Measurements from ENCODE around the gene SARDH.

SARDH gene

GRCh38 chr9:133701321-133701980 is 36.7 kb downstream of the SARDH start:
- DNase-seq = peak; percentile 52 to 59

- peak in 1 of 2 experiments; percentile 17 for DNase-seq
Measured at GRCh38 chr9:133700819-133701320, 37.3 kb downstream of the SARDH start.

GRCh38 chr9:133699546-133699945 is 38.6 kb downstream of the SARDH start:
- no peak for DNase-seq

- DNase-seq = no peak
Measured at GRCh38 chr9:133696071-133696472, 42.1 kb downstream of the SARDH start.

GRCh38 chr9:133694686-133695085 is 43.5 kb downstream of the SARDH start:
- no peak for DNase-seq

GRCh38 chr9:133693703-133694529 is 44.2 kb downstream of the SARDH start:
- no peak for DNase-seq

- DNase-seq = no peak
Measured at GRCh38 chr9:133693116-133693515, 45.0 kb downstream of the SARDH start.

- DNase-seq = no peak
Measured at GRCh38 chr9:133692364-133692985, 45.7 kb downstream of the SARDH start.

GRCh38 chr9:133691626-133692363 is 46.4 kb downstream of the SARDH start:
- DNase-seq = peak; percentile 13 to 36

GRCh38 chr9:133691191-133691590 is 47.0 kb downstream of the SARDH start:
- no peak for DNase-seq

GRCh38 chr9:133690081-133690561 is 48.0 kb downstream of the SARDH start:
- no peak for DNase-seq

GRCh38 chr9:133689151-133689763 is 48.9 kb downstream of the SARDH start:
- DNase-seq = no peak

- no peak for DNase-seq
Measured at GRCh38 chr9:133687856-133688761, 50.0 kb downstream of the SARDH start.

- DNase-seq = no peak
Measured at GRCh38 chr9:133686642-133687575, 51.2 kb downstream of the SARDH start.

GRCh38 chr9:133685653-133686609 is 52.2 kb downstream of the SARDH start:
- no peak for DNase-seq

GRCh38 chr9:133684936-133685361 is 53.2 kb downstream of the SARDH start:
- DNase-seq = no peak

- DNase-seq = no peak
Measured at GRCh38 chr9:133684121-133684935, 53.8 kb downstream of the SARDH start.

Data from activated CD4-positive, alpha-beta T cell treated with anti-CD3 and anti-CD28 coated beads, Interleukin-2, amount 50 U/mL, for 48 hours (primary cell).